Trophoblast cell (in vitro differentiated cells and primary cell): ENCODE results near the gene SYCN.

Experiments
- DNase-seq, 2 donors: peaks; one replicate each; pipeline ENCODE4 v3.0.0-alpha.2; 2016
- H2AFZ ChIP-seq: 2 replicates; pipeline ENCODE4 v1.6.1; 2013; ENCODE audit warnings: low read length, moderate library complexity, mild to moderate bottlenecking; ENCODE audit not compliant: insufficient read depth, poor library complexity
- H2AK5ac ChIP-seq: 2 replicates; pipeline ENCODE4 v1.6.1; 2013; ENCODE audit warnings: mild to moderate bottlenecking, low read length
- H2BK120ac ChIP-seq: 2 replicates; pipeline ENCODE4 v1.6.1; 2013; ENCODE audit warnings: low read length, mild to moderate bottlenecking, moderate library complexity; ENCODE audit not compliant: insufficient read depth, poor library complexity
- H2BK12ac ChIP-seq: 2 replicates; pipeline ENCODE4 v1.6.1; 2013; ENCODE audit warnings: mild to moderate bottlenecking, low read length, moderate library complexity
- H2BK5ac ChIP-seq: 2 replicates; pipeline ENCODE4 v1.6.1; 2013; ENCODE audit warnings: low read length, low read depth, moderate library complexity, mild to moderate bottlenecking; ENCODE audit not compliant: poor library complexity
- H3K14ac ChIP-seq: 2 replicates; pipeline ENCODE4 v1.6.1; 2013; ENCODE audit warnings: mild to moderate bottlenecking, low read length
- H3K18ac ChIP-seq: 2 replicates; pipeline ENCODE4 v1.6.1; 2013; ENCODE audit warnings: mild to moderate bottlenecking, low read length
- H3K23ac ChIP-seq: 2 replicates; pipeline ENCODE4 v1.6.1; 2013; ENCODE audit warnings: low read length
- H3K27ac ChIP-seq: 2 replicates; pipeline ENCODE4 v1.5.1; 2013; ENCODE audit warnings: low read depth, mild to moderate bottlenecking, inconsistent platforms, low read length, moderate library complexity
- H3K27me3 ChIP-seq: 2 replicates; pipeline ENCODE4 v1.6.1; 2013; ENCODE audit warnings: inconsistent platforms, mild to moderate bottlenecking, low read length, moderate library complexity; ENCODE audit not compliant: insufficient read depth
- H3K36me3 ChIP-seq, 2 experiments: 1 replicate in 1 of 2; 2 replicates in 1 of 2; pipeline ENCODE4 v1.6.1; 2013; ENCODE audit warnings: low read length in 2 of 2, mild to moderate bottlenecking in 2 of 2, moderate library complexity in 1 of 2; ENCODE audit not compliant: insufficient read depth in 2 of 2, control insufficient read depth in 1 of 2
- H3K4ac ChIP-seq: 2 replicates; pipeline ENCODE4 v1.6.1; 2013; ENCODE audit warnings: low read depth, mild to moderate bottlenecking, low read length, moderate library complexity
- H3K4me1 ChIP-seq, 2 experiments: 1 replicate in 1 of 2; 2 replicates in 1 of 2; pipeline ENCODE4 v1.6.1; 2013; ENCODE audit warnings: low read length in 2 of 2, mild to moderate bottlenecking in 2 of 2, moderate library complexity in 1 of 2; ENCODE audit not compliant: insufficient read depth in 2 of 2, control insufficient read depth in 1 of 2
- H3K4me2 ChIP-seq: 2 replicates; pipeline ENCODE4 v1.6.1; 2013; ENCODE audit warnings: inconsistent platforms, mild to moderate bottlenecking, low read length, moderate library complexity
- H3K4me3 ChIP-seq: 2 replicates; pipeline ENCODE4 v1.5.1; 2013; ENCODE audit warnings: mild to moderate bottlenecking, low read depth, low read length, inconsistent platforms
- H3K79me1 ChIP-seq: one replicate; pipeline ENCODE4 v1.6.1; 2013; ENCODE audit warnings: low read length
- H3K79me2 ChIP-seq: 2 replicates; pipeline ENCODE4 v1.6.1; 2013; ENCODE audit warnings: low read length, mild to moderate bottlenecking; ENCODE audit not compliant: control insufficient read depth, insufficient read depth, poor library complexity
- H3K9ac ChIP-seq: 2 replicates; pipeline ENCODE4 v1.6.1; 2013; ENCODE audit warnings: mild to moderate bottlenecking, low read length
- H3K9me3 ChIP-seq: 2 replicates; pipeline ENCODE4 v1.6.1; 2013; ENCODE audit warnings: low read depth, mild to moderate bottlenecking, control low read depth, inconsistent platforms, low read length; ENCODE audit not compliant: insufficient read depth
- H4K12ac ChIP-seq: 2 replicates; pipeline ENCODE4 v1.6.1; 2013; ENCODE audit warnings: low read depth, mild to moderate bottlenecking, low read length, moderate library complexity
- H4K8ac ChIP-seq: 2 replicates; pipeline ENCODE4 v1.6.1; 2013; ENCODE audit warnings: low read depth, mild to moderate bottlenecking, low read length, moderate library complexity
- H4K91ac ChIP-seq: one replicate; pipeline ENCODE4 v1.6.1; 2013; ENCODE audit warnings: low read depth, mild to moderate bottlenecking, low read length, moderate library complexity
- WGBS: extraction: QIAGEN DNeasy Blood & Tissue Kit; methylation state at CpG from one replicate; pipeline ENCODE4 v1.1.7; 2013; ENCODE audit warnings: missing lambda C conversion rate; ENCODE audit not compliant: insufficient read length, insufficient coverage; ENCODE audit errors: extremely low coverage; 5-methylcytosine and 5-hydroxymethylcytosine counted together

SYCN gene

DNA sequence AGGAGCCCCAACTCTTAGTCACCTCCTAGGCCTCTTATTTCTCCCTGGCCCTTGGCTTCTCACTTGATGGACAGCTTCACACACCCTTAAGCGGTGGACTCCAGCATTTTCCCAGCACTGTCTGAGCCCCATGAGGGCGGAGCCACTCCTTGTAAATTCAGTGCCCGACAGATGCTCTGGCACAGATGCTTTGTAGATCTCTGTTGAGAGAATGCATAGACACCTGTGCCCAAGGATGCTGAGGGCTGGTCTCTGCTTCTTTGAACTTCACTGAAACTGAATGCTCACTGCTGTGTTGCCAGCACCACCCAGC is 3.3 kb downstream of the SYCN start:
- H2BK5ac ChIP-seq, result no peak overlapping the region
- no peaks in the 10 kb centered on the region for H3K36me3 ChIP-seq
- no peak overlapping the region for H3K18ac ChIP-seq
- H2BK120ac ChIP-seq, result no peak overlapping the region
- no peak overlapping the region for H4K8ac ChIP-seq
- H3K4me1 ChIP-seq, result peaks cover 5 to 6% of the 10 kb centered on the region in 2 experiments
- H3K14ac ChIP-seq, result no peak overlapping the region
- no peaks in the 10 kb centered on the region for H3K79me2 ChIP-seq
- H3K9me3 ChIP-seq, result peaks cover 6% of the 10 kb centered on the region
- WGBS, result no CpG with 5 or more reads among the region's 3 CpGs
- no peak overlapping the region for H2BK12ac ChIP-seq
- H3K27me3 ChIP-seq, result peaks cover 11% of the 10 kb centered on the region
- H3K23ac ChIP-seq, result no peak overlapping the region
- no peak overlapping the region for H3K27ac ChIP-seq
- H4K91ac ChIP-seq, result no peak overlapping the region
- H4K12ac ChIP-seq, result no peak overlapping the region
- no peak overlapping the region for H2AFZ ChIP-seq
- no peak for DNase-seq
- no peak overlapping the region for H2AK5ac ChIP-seq
- H3K4ac ChIP-seq, result no peak overlapping the region
- H3K9ac ChIP-seq, result no peak overlapping the region
- no peak overlapping the region for H3K4me3 ChIP-seq
- no peak overlapping the region for H3K4me2 ChIP-seq
- H3K79me1 ChIP-seq, result no peaks in the 10 kb centered on the region

DNA sequence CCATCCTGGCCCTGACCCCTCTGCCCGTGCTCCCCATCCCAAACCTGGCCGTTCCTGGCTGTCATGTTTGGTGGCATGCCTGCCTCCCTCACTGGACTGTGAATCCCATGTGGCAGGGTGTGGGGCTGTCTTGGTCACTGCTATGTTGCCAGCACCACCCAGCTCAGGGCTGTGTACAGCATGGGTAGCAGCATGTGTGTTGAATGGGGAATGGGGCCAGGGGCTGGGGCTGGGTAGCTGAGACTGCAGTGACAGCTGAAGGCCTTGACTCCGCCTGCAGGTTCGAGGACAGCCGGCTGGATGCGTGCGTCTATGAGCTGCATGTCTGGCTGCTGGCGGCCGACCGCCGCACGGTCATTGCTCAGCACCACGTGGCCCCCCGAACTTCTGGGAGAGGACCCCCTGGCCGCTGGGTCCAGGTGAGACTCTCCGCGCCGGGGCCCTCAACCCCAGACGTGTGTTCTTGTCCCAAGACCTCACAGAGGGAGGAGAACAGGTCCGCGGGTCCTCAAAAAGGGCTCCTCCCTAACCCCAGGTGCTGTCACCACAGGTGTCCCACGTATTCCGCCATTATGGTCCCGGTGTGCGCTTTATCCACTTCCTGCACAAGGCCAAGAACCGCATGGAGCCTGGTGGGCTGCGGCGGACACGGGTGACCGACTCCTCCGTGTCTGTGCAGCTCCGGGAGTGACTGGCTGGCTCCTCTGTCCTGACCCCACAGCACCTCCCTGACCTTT is 3.8 kb downstream of the SYCN start:
- H3K14ac ChIP-seq, result no peak overlapping the region
- H2BK12ac ChIP-seq, result no peak overlapping the region
- no peaks in the 10 kb centered on the region for H3K79me2 ChIP-seq
- no peak overlapping the region for H3K23ac ChIP-seq
- WGBS, result no CpG with 5 or more reads among the region's 32 CpGs
- H2BK120ac ChIP-seq, result no peak overlapping the region
- no peak overlapping the region for H3K9ac ChIP-seq
- no peaks in the 10 kb centered on the region for H3K36me3 ChIP-seq
- no peak overlapping the region for H3K4ac ChIP-seq
- H3K4me1 ChIP-seq, result peaks cover 5 to 6% of the 10 kb centered on the region in 2 experiments
- no peak overlapping the region for H3K27ac ChIP-seq
- H3K18ac ChIP-seq, result no peak overlapping the region
- no peak overlapping the region for H3K4me3 ChIP-seq
- DNase-seq, result no peak
- H2AK5ac ChIP-seq, result no peak overlapping the region
- H2BK5ac ChIP-seq, result no peak overlapping the region
- no peak overlapping the region for H4K91ac ChIP-seq
- no peaks in the 10 kb centered on the region for H3K79me1 ChIP-seq
- H4K8ac ChIP-seq, result no peak overlapping the region
- H4K12ac ChIP-seq, result no peak overlapping the region
- H3K4me2 ChIP-seq, result no peak overlapping the region
- peaks cover 6% of the 10 kb centered on the region for H3K9me3 ChIP-seq
- H2AFZ ChIP-seq, result no peak overlapping the region
- H3K27me3 ChIP-seq, result peaks cover 11% of the 10 kb centered on the region

DNA sequence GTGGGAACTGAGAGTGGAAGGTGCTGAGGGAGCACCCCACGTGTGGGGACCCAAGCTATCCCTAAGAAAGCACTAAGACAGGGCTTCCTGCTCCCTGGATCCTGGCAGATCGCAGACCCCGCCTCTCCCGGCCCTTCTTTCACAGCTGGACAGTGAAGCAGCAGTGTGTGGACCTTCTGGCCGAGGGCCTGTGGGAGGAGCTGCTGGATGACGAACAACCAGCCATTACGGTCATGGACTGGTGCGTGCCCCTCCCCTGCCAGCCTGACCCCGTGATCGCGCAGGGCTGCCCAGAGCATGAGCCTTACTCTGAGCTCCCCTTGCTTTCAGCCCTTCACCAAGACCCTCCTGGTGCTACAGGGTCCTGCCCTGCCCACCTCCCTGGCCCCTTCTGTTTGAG is 5.0 kb downstream of the SYCN start:
- H3K4me2 ChIP-seq, result no peak overlapping the region
- H3K14ac ChIP-seq, result no peak overlapping the region
- H3K4ac ChIP-seq, result no peak overlapping the region
- H2BK12ac ChIP-seq, result no peak overlapping the region
- H2AFZ ChIP-seq, result no peak overlapping the region
- H3K36me3 ChIP-seq, result no peaks in the 10 kb centered on the region
- no peak overlapping the region for H3K23ac ChIP-seq
- no peak overlapping the region for H3K9ac ChIP-seq
- no CpG with 5 or more reads among the region's 11 CpGs for WGBS
- H4K8ac ChIP-seq, result no peak overlapping the region
- no peak for DNase-seq
- no peak overlapping the region for H2AK5ac ChIP-seq
- no peaks in the 10 kb centered on the region for H3K79me1 ChIP-seq
- H3K4me1 ChIP-seq, result peaks cover 5 to 6% of the 10 kb centered on the region in 2 experiments
- H3K18ac ChIP-seq, result no peak overlapping the region
- no peak overlapping the region for H3K4me3 ChIP-seq
- no peaks in the 10 kb centered on the region for H3K79me2 ChIP-seq
- H4K91ac ChIP-seq, result no peak overlapping the region
- H3K27me3 ChIP-seq, result peaks cover 11% of the 10 kb centered on the region
- H3K27ac ChIP-seq, result no peak overlapping the region
- no peak overlapping the region for H4K12ac ChIP-seq
- no peak overlapping the region for H2BK120ac ChIP-seq
- no peak overlapping the region for H2BK5ac ChIP-seq
- H3K9me3 ChIP-seq, result peaks cover 6% of the 10 kb centered on the region

DNA sequence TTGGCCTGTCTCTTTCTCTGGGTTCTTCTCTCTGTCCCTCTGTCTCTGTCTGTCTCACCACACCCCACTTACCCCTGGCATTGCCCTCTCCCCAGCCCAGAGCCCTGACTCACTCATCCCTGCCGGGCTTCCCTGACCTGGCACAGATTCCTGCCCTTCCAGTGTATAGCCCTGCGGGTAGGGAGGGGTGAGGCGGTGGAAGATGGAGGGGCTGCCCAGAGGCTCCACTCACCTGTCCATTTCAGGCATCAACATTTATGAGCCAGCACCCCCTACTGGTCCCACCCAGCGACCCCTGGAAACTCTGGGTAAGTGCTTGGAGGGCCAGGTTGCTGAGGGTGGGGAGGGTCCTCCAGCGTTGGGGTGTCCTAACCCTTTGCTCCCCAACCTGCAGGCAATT is 6.3 kb downstream of the SYCN start:
- DNase-seq, result no peak
- no peak overlapping the region for H4K8ac ChIP-seq
- peaks cover 11% of the 10 kb centered on the region for H3K27me3 ChIP-seq
- no peaks in the 10 kb centered on the region for H3K79me2 ChIP-seq
- no peak overlapping the region for H3K4ac ChIP-seq
- no peak overlapping the region for H2BK12ac ChIP-seq
- H2AK5ac ChIP-seq, result no peak overlapping the region
- H3K79me1 ChIP-seq, result no peaks in the 10 kb centered on the region
- no peak overlapping the region for H3K27ac ChIP-seq
- no peak overlapping the region for H3K9ac ChIP-seq
- H4K12ac ChIP-seq, result no peak overlapping the region
- H3K9me3 ChIP-seq, result peaks cover 3% of the 10 kb centered on the region
- H4K91ac ChIP-seq, result no peak overlapping the region
- no peaks in the 10 kb centered on the region for H3K36me3 ChIP-seq
- no peak overlapping the region for H3K14ac ChIP-seq
- peaks cover 5 to 6% of the 10 kb centered on the region in 2 experiments for H3K4me1 ChIP-seq
- no peak overlapping the region for H3K4me3 ChIP-seq
- no peak overlapping the region for H3K18ac ChIP-seq
- no peak overlapping the region for H2BK5ac ChIP-seq
- WGBS, result no CpG with 5 or more reads among the region's 5 CpGs
- no peak overlapping the region for H3K23ac ChIP-seq
- H3K4me2 ChIP-seq, result no peak overlapping the region
- no peak overlapping the region for H2BK120ac ChIP-seq
- no peak overlapping the region for H2AFZ ChIP-seq
